IMR-90 (cell line): Measurements from ENCODE around the gene SSBP2. TPM values are rescaled to one million over a fixed set of nuclear protein-coding genes. Genes with fewer than 3 reads are reported as not detected.
A peak's percentile ranks its signal among the peaks of the same experiment; 100 is the strongest.

Source experiments
- ATAC-seq: fragments of 200-7000 bp; cut with Tn5 transposase; 2 replicates; pipeline ENCODE4 v1.9.1; 2020; ENCODE audit warnings: low read depth, mild to moderate bottlenecking, moderate library complexity
- BruUV-seq: library from RNA; stranded (reverse); fragments of 400-500 nt; replicated peaks from 2 replicates; lab custom pipeline; 2021; lab: Mats Ljungman, UMichigan
- CTCF ChIA-PET: fragments of 300-600 bp; formaldehyde crosslinking; extraction: SDS; loops from one replicate; lab custom pipeline; 2021; ENCODE audit warnings: antibody characterized with exemption; lab: Yijun Ruan, JAX
- POLR2A ChIA-PET: fragments of 300-600 bp; sonication (Branson Sonifier 250); formaldehyde crosslinking; loops from one replicate; lab custom pipeline; 2022; ENCODE audit warnings: antibody characterized with exemption; ENCODE audit not compliant: unreplicated experiment; lab: Charles Lee
- DNase-seq: peaks from one replicate; pipeline ENCODE4 v3.0.0; 2013
- H2AFZ ChIP-seq: replicated peaks from 2 replicates; pipeline ENCODE3; 2013; ENCODE audit warnings: low read length, mild to moderate bottlenecking; ENCODE audit not compliant: poor library complexity
- H2AK5ac ChIP-seq: 2 replicates; pipeline ENCODE4 v1.6.1; 2013; ENCODE audit warnings: low read depth, low read length, inconsistent platforms
- H2AK9ac ChIP-seq: replicated peaks from 2 replicates; pipeline ENCODE3; 2013; ENCODE audit warnings: mild to moderate bottlenecking, low read depth, low read length, moderate library complexity; ENCODE audit not compliant: poor library complexity
- H2BK120ac ChIP-seq: 2 replicates; pipeline ENCODE4 v1.6.1; 2013; ENCODE audit warnings: low read depth, low read length, inconsistent platforms
- H2BK15ac ChIP-seq: 3 replicates; pipeline ENCODE4 v1.6.1; 2013; ENCODE audit warnings: low read depth, low read length, inconsistent platforms
- H2BK20ac ChIP-seq: 2 replicates; pipeline ENCODE4 v1.6.1; 2013; ENCODE audit warnings: low read depth, mild to moderate bottlenecking, inconsistent platforms, low read length, moderate library complexity
- H2BK5ac ChIP-seq: 2 replicates; pipeline ENCODE4 v1.6.1; 2013; ENCODE audit warnings: mild to moderate bottlenecking, low read depth, low read length, inconsistent platforms; ENCODE audit not compliant: poor library complexity, severe bottlenecking
- H3K14ac ChIP-seq: replicated peaks from 2 replicates; pipeline ENCODE4 v1.6.1; 2013; ENCODE audit warnings: low read depth, low read length, inconsistent platforms
- H3K18ac ChIP-seq: 2 replicates; pipeline ENCODE4 v1.6.1; 2013; ENCODE audit warnings: low read depth, low read length, control low read depth
- H3K23ac ChIP-seq: 2 replicates; pipeline ENCODE4 v1.6.1; 2013; ENCODE audit warnings: low read depth, low read length, inconsistent platforms
- H3K27ac ChIP-seq: 2 replicates; pipeline ENCODE4 v1.5.1; 2013; ENCODE audit warnings: mild to moderate bottlenecking, control low read depth, low read length; ENCODE audit not compliant: insufficient read depth
- H3K27me3 ChIP-seq: 2 replicates; pipeline ENCODE4 v1.6.1; 2013; ENCODE audit warnings: low read length; ENCODE audit not compliant: control insufficient read depth, insufficient read depth
- H3K36me3 ChIP-seq: 2 replicates; pipeline ENCODE4 v1.6.1; 2013; ENCODE audit warnings: low read length, mixed read lengths; ENCODE audit not compliant: control insufficient read depth, insufficient read depth
- H3K4ac ChIP-seq: 2 replicates; pipeline ENCODE4 v1.6.1; 2013; ENCODE audit warnings: low read depth, low read length, inconsistent platforms
- H3K4me1 ChIP-seq: 2 replicates; pipeline ENCODE4 v1.6.1; 2013; ENCODE audit warnings: low read length, mixed read lengths; ENCODE audit not compliant: control insufficient read depth, insufficient read depth
- H3K4me2 ChIP-seq: 2 replicates; pipeline ENCODE4 v1.6.1; 2013; ENCODE audit warnings: low read depth, mild to moderate bottlenecking, control low read depth, low read length, moderate library complexity
- H3K4me3 ChIP-seq: 2 replicates; pipeline ENCODE4 v1.5.1; 2013; ENCODE audit warnings: low read depth, mild to moderate bottlenecking, control low read depth, low read length, moderate library complexity; ENCODE audit not compliant: insufficient read depth
- H3K56ac ChIP-seq: 2 replicates; pipeline ENCODE4 v1.6.1; 2013; ENCODE audit warnings: low read length, inconsistent platforms; ENCODE audit not compliant: insufficient read depth; ENCODE audit errors: extremely low read depth
- H3K79me1 ChIP-seq, 2 experiments: 2 replicates each; pipeline ENCODE4 v1.6.1; 2013; ENCODE audit warnings: low read length in 2 of 2, inconsistent platforms in 1 of 2, low read depth in 1 of 2
- H3K9ac ChIP-seq: 2 replicates; pipeline ENCODE4 v1.6.1; 2013; ENCODE audit warnings: low read depth, low read length, control low read depth
- H3K9me1 ChIP-seq: 2 replicates; pipeline ENCODE4 v1.6.1; 2013; ENCODE audit warnings: low read length, inconsistent platforms; ENCODE audit not compliant: insufficient read depth
- H3K9me3 ChIP-seq: 2 replicates; pipeline ENCODE4 v1.6.1; 2013; ENCODE audit warnings: low read length; ENCODE audit not compliant: control insufficient read depth, insufficient read depth
- H4K20me1 ChIP-seq: 2 replicates; pipeline ENCODE4 v1.6.1; 2013; ENCODE audit warnings: low read length, inconsistent platforms; ENCODE audit not compliant: insufficient read depth
- H4K5ac ChIP-seq: 2 replicates; pipeline ENCODE4 v1.6.1; 2013; ENCODE audit warnings: mild to moderate bottlenecking, low read depth, low read length, control low read depth
- H4K8ac ChIP-seq, 2 experiments: 2 replicates each; pipeline ENCODE4 v1.6.1; 2013; ENCODE audit warnings: low read depth in 2 of 2, low read length in 2 of 2, control low read depth in 1 of 2, inconsistent platforms in 1 of 2
- H4K91ac ChIP-seq: 2 replicates; pipeline ENCODE4 v1.6.1; 2013; ENCODE audit warnings: low read depth, low read length, inconsistent platforms; ENCODE audit not compliant: insufficient read depth
- BHLHE40 ChIP-seq: fragments of 150-350 bp; IDR thresholded peaks from 2 replicates; pipeline ENCODE4 v1.6.1; 2016; ENCODE audit warnings: mild to moderate bottlenecking, low read depth, low read length
- CEBPB ChIP-seq: IDR thresholded peaks from 2 replicates; pipeline ENCODE4 v1.6.1; 2012; ENCODE audit warnings: low read depth, low read length, improper control_type of control experiment
- CHD1 ChIP-seq: IDR thresholded peaks from 2 replicates; pipeline ENCODE4 v1.6.1; 2012; ENCODE audit warnings: low read depth, low read length, improper control_type of control experiment
- CTCF ChIP-seq: conservative IDR thresholded peaks from 2 replicates; pipeline ENCODE4 v1.5.1; 2012; ENCODE audit warnings: mild to moderate bottlenecking, low read depth, low read length, improper control_type of control experiment
- FOS ChIP-seq: fragments of 150-350 bp; IDR thresholded peaks from 2 replicates; pipeline ENCODE4 v1.6.1; 2016; ENCODE audit warnings: low read depth, low read length
- MAFK ChIP-seq: IDR thresholded peaks from 2 replicates; pipeline ENCODE4 v1.6.1; 2012; ENCODE audit warnings: low read depth, low read length, improper control_type of control experiment
- MXI1 ChIP-seq: IDR thresholded peaks from 2 replicates; pipeline ENCODE4 v1.6.1; 2012; ENCODE audit warnings: low read depth, mild to moderate bottlenecking, low read length, moderate library complexity, borderline replicate concordance
- NFE2L2 ChIP-seq: fragments of 150-350 bp; IDR thresholded peaks from 2 replicates; pipeline ENCODE4 v1.6.1; 2016; ENCODE audit warnings: low read depth, mild to moderate bottlenecking, low read length
- POLR2A ChIP-seq: IDR thresholded peaks from 2 replicates; pipeline ENCODE4 v1.6.1; 2012; ENCODE audit warnings: mild to moderate bottlenecking, low read depth, low read length
- RAD21 ChIP-seq: IDR thresholded peaks from 2 replicates; pipeline ENCODE4 v1.6.1; 2012; ENCODE audit warnings: low read length, improper control_type of control experiment
- RCOR1 ChIP-seq: IDR thresholded peaks from 2 replicates; pipeline ENCODE4 v1.6.1; 2012; ENCODE audit warnings: mild to moderate bottlenecking, low read length, improper control_type of control experiment; ENCODE audit not compliant: insufficient replicate concordance
- RFX5 ChIP-seq: IDR thresholded peaks from 2 replicates; pipeline ENCODE4 v1.8.0; 2012; ENCODE audit warnings: low read depth, mild to moderate bottlenecking, low read length, moderate library complexity
- SMC3 ChIP-seq: fragments of 150-350 bp; IDR thresholded peaks from 2 replicates; pipeline ENCODE4 v1.6.1; 2016; ENCODE audit warnings: low read depth, mild to moderate bottlenecking, antibody characterized with exemption, low read length, moderate library complexity
- WGBS, 2 experiments: methylation state at CpG; one replicate each; pipeline versions ENCODE4 v1.1.5 to v1.1.7; 2013; ENCODE audit warnings: missing lambda C conversion rate in 2 of 2; ENCODE audit not compliant: insufficient read length in 1 of 2; ENCODE audit errors: extremely low coverage in 2 of 2; 5-methylcytosine and 5-hydroxymethylcytosine counted together
- dilution Hi-C: fragments of 300-500 bp; cut with HindIII; formaldehyde crosslinking; loops from one replicate; pipeline ENCODE4 v1.14.3; 2018; ENCODE audit warnings: low sequenced_read_pairs; ENCODE audit not compliant: unreplicated experiment
- in situ Hi-C: fragments of 300-500 bp; cut with MboI; formaldehyde crosslinking; loops from 3 replicates; pipeline ENCODE4 v1.14.3; 2019; ENCODE audit warnings: low sequenced_read_pairs, inconsistent platforms, mixed read lengths
- intact Hi-C: fragments of 100-400 bp; cut with micrococcal nuclease; formaldehyde crosslinking; loops from 2 replicates; pipeline ENCODE4 v1.10.0; 2022
- polyA plus RNA-seq, 3 experiments: library from polyadenylated mRNA; depleted of rRNA; stranded (reverse); fragments of >200 nt; gene quantifications; 2 replicates each; pipeline ENCODE4 v1.2.3, GENCODE V29; 2012; ENCODE audit warnings: low replicate concordance in 1 of 3
- total RNA-seq: library from RNA; depleted of rRNA; stranded (reverse); fragments of >200 nt; gene quantifications from 2 replicates; pipeline ENCODE4 v1.2.3, GENCODE V29; 2012
- TF ChIP-seq, protein P1 (sequence below): fragments of 150-350 bp; IDR thresholded peaks from 2 replicates; pipeline ENCODE4 v1.6.1; 2016; ENCODE audit warnings: low read depth, mild to moderate bottlenecking, low read length, moderate library complexity, borderline replicate concordance

SSBP2 gene
- total and polyA plus RNA-seq, 2 of the 4 experiments (the other 2 are of a cell fraction): 38.4 to 42.7 TPM

- Histone ChIP-seq H3K4ac (no peak overlapping the region), H3K23ac (no peak overlapping the region), H2BK20ac (no peak overlapping the region), H3K9ac (no peak overlapping the region), H3K14ac (0 out of 2 replicates have a peak overlapping the region, but pooled peaks have one; percentile 33), H2BK5ac (no peak overlapping the region), H4K8ac (no peak overlapping the region), H3K36me3 (no peaks in the 10 kb centered on the region), H3K27me3 (no peaks in the 10 kb centered on the region), H3K9me3 (no peaks in the 10 kb centered on the region), H4K91ac (no peak overlapping the region), H2AK9ac (no peak overlapping the region), H4K5ac (no peak overlapping the region), H3K18ac (no peak overlapping the region), H3K9me1 (no peaks in the 10 kb centered on the region; the same call in 1 of the 2 replicates), H3K4me3 (no peak overlapping the region), H3K56ac (no peak overlapping the region), H4K20me1 (no peaks in the 10 kb centered on the region), H3K4me2 (no peak overlapping the region), H3K27ac (no peak overlapping the region), H2AFZ (no peak overlapping the region), H2AK5ac (no peak overlapping the region), H3K4me1 (peaks cover 1% of the 10 kb centered on the region; the same call in 1 of the 2 replicates), H3K79me1 (peaks cover 0 to 4% of the 10 kb centered on the region in 2 experiments; a peak in 1 of 4 replicates), H2BK15ac (no peak overlapping the region), H2BK120ac (no peak overlapping the region)
- TF ChIP-seq NFE2L2: no peak
- no peak for TF ChIP-seq CTCF
- TF ChIP-seq CEBPB: no peak
- no peak for TF ChIP-seq MAFK
- TF ChIP-seq FOS: no peak
- TF ChIP-seq SMC3: no peak
- TF ChIP-seq POLR2A: no peak
- TF ChIP-seq BHLHE40: no peak
- TF ChIP-seq, protein P1, sequence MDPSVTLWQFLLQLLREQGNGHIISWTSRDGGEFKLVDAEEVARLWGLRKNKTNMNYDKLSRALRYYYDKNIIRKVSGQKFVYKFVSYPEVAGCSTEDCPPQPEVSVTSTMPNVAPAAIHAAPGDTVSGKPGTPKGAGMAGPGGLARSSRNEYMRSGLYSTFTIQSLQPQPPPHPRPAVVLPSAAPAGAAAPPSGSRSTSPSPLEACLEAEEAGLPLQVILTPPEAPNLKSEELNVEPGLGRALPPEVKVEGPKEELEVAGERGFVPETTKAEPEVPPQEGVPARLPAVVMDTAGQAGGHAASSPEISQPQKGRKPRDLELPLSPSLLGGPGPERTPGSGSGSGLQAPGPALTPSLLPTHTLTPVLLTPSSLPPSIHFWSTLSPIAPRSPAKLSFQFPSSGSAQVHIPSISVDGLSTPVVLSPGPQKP: no peak
- no peak for TF ChIP-seq MXI1
- TF ChIP-seq RAD21: no peak
- no peak for TF ChIP-seq RCOR1
- TF ChIP-seq RFX5: no peak
- TF ChIP-seq CHD1: no peak
- in situ Hi-C loops (no loop called here), intact Hi-C loops (no loop called here), dilution Hi-C loops (no loop called here)
- no TSS peak for BruUV-seq
- CTCF ChIA-PET: no interaction called here
- ATAC-seq (no peak), DNase-seq (no peak)
- POLR2A ChIA-PET: no interaction called here
- WGBS, 2 experiments: 100% methylated on average over 2 of the region's 3 CpGs; no CpG with 5 or more reads in 1 of the 2 experiments
These were observed 117.4 kb downstream of the SSBP2 start for GRCh38 chr5:81633471-81633870.
